ENCODE measurements around the gene LRRC1.

The LRRC1 gene

GRCh38 chr6:53851561-53851960 lies 56.8 kb downstream of the LRRC1 start:
- no peak for DNase-seq

DNA sequence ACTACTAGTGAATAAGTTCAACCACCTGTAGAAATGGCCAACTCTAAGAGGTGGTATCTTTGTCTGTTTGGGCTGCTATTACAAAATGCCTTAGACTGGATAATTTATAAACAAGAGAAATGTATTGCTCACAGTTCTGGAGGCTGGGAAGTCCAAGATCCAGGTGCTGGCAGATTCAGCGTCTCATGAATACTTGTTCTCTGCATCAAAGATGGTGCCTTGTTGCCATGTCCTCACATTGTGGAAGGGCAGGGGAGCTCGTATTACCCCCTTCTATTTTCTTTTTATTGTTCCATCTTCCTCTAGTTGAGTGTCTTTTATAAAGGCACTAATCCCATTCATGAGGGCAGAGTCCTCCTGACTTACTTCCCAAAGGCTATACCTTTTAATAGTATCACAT lies 58.0 kb downstream of the LRRC1 start:
- DNase-seq, result no peak

DNA sequence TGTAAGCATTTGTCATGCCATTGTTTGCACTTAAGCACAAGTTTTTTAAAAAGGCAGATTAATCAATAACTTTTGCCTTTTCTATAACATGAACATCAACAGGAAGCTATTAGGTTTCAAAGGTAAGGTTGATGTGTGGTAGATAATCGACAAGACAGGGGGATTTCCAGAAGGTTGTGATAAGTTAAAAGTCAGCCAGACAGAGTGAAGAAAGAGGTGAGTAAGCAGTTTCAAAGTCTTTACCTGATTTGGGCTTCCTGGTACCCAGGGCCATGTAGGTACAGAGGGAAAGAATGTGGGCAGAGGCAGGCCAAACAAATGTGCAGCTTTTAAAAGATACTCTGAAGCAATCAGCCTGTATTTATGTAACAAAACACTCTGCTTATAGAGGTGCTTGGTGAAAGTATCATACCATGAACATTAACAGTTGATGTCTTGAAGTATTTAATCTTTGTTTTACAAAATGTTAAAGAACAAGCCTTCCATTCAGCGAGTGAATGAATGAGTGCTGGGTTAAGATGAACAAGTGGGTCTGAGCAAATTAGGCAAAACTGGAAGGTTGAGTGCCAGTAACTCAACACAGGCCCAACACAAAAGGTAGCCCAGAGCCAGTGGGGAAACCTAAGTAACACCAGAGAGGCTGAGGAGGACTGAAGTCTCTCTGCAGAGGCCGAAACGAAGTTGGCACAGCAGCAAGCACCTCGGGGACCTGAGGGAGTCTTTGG lies 60.2 kb downstream of the LRRC1 start:
- DNase-seq, result no peak

DNA sequence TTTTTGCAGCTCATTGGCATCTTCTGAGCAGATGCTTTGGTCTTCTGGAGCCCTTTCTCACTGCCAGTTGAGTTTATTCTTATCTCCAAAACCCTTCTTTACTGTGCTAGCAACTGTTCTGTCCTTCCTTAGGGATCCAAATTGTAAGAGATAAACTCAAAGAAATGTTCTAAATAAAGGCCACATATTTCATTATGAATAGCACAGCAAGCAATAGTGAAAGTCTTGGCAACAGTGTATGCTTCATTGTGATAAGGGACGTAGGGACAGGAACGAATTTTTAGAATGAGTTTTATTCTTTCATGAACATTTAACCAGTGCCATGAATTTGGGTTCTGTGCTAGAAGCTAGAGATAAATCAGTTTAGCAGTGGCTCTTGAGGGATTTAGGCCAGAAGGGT lies 61.1 kb downstream of the LRRC1 start:
- DNase-seq, result no peak

GRCh38 chr6:53857318-53858094 lies 62.7 kb downstream of the LRRC1 start:
- DNase-seq, result no peak

GRCh38 chr6:53858196-53858595 lies 63.4 kb downstream of the LRRC1 start:
- no peak for DNase-seq

DNA sequence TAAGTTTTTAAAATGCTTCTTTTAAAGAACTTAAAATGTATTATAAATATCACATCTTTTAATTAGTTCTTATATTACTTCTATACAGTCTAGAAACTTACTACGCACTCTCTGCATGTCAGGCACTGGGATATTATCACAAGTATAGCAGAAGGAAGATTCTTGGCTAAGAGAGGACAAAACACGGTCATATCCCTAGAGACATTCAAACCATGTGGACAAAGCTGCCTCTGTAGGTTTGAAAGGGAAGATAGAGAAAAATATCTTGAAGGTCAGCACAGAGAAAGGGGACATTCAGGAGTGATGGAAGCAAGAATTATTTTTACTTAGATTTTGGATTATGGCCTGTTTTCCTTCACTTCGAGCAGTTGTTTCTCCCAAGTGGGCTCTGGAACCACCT lies 64.1 kb downstream of the LRRC1 start:
- no peak for DNase-seq

DNA sequence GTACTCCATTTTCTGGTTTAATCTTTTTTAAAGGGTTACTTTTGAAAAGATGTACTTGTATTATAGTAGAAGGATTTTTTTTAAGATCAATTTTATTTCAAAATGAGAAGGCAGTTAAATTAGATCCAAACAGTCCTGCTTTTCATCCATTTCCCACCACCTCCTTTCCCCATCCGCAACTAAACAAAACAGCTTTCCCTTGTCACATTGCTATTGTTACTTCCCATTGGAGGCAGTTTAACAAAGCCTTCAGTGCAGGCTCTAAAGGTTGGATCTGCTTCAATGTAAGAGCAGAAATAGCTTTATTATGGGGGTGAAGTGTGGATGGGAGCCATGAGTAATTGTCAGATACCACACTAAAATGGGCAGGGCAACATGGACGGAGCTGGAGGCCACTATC lies 65.7 kb downstream of the LRRC1 start:
- DNase-seq, result no peak

DNA sequence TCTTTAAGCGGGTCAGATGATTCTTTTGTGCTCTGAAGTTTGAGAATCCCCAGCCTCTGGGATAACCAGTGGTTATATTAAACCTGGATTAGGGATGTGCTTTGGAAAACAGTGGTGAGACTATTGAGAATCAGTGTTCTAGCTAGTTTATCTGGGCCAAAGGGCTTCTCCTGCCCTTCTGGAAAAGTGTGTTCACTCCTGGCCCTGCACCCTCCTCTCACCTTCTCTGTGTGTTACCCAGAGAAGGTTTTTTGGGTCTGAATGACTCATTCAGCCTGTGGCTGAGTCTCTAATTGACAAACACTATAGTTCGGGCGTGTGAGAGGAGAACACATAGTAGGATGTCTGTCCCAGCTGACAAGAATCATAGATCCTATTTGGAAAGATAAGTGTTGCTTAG lies 66.7 kb downstream of the LRRC1 start:
- DNase-seq, result no peak

DNA sequence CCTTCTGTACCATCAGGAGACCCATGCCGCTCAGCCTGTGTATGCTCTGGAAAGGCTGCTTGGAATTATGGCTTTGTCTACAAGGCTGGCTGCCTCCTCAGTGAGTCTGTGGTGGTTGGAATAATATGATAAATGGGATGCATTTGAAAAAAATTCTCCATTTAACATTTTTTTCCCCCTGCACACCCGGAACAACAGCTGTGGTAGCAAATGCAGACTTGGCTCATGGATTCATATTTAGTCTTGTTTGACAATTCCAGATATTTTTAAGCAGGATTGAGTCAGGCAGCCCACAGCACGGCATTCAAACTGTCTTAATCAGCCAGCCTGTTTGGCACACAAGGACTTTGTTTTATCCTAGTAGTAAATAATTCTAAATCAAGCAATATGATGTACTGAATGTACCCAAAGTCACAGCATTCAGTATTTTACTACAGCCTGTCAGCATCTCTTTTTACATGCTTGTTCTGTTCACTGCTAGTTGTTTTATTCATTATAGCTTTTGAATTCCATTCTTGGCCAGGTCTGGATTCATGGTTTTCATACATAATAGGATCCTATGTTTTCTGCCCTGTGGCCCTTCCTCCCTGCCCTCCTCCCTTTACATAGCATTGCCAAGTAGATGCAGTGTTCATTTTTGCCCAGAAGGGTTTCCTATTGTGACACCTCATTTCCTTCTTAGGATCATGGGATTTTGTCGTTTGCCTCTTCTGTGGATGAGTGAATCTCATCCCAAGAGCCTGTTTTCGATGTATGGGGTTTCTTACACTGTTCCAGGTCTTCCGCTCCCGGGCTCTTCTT lies 68.1 kb downstream of the LRRC1 start:
- DNase-seq, result no peak

DNA sequence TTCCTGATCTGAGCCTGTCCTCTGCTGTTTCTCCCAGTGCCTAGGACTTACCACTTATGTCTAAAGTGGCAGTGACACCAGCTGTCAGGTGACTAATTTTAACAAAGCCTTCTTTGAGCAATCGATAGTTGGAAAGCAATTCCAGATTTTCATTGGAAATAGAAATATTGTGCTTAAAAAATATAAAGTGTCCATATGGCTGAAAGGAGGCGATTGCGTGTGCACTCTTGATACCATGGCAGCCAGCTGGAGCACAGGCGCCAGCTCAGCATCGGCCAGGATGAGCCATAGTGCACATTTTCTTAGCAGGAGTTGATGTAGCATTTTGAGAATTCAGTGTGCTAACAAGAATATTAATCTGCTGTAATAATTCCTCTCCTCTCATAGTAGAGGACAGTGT lies 70.0 kb downstream of the LRRC1 start:
- DNase-seq, result no peak

DNA sequence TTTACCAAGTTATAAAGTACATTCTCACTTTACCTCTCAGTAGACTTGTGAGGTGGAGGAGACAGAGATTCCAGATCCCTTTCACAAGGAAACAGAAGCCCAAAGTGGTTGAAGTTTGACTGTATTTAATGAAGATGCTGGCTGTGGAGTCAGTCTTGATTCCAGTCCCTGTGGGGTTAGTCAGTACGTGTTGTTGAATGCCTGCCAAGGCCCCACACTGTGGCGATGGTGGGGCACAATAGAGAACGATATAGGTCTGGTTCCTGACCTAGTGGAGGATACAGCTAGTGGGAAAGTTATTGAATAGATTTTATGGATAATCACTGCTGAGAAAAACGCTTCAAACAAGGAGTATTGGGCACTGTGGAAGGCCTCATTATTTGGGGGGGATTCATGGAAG lies 71.4 kb downstream of the LRRC1 start:
- no peak for DNase-seq

DNA sequence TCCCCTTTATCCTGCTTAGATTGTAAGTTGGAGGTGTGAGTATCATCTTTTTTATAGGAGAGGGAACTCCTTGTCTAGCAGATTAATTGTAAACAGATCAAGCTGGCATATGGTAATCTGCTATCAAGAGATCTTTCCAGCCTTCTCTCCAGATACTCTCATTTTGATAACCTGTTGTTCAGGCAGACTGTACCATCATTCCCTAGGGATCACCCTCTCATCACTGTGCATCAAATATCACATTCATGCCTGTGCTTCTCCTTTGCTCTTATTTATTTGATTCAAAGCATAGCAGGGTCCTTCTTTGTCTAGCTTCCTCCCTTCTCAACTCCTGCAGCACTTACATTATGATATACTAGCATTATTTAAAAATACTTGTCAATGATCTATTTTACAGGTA lies 73.8 kb downstream of the LRRC1 start:
- no peak for DNase-seq

DNA sequence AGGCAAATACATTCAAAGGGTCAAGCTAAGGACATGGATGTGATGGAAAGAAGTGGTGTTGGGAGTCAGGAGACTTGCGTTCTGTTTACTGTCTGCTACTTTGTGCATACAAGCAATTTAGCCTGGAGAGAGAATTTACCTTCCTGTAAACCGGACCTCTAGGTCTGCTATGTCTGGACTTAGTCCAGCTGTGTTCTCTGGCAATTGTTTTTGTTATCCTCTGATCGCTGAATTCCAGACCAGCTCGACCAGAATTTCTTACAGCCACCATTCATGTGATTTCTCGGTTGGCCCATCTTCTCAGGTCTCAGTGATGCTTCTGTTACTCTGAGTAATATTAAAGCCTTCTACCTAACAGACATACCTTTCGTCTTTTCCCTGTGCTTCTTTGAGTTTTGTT lies 75.2 kb downstream of the LRRC1 start:
- DNase-seq, result no peak

GRCh38 chr6:53873922-53874321 lies 79.1 kb downstream of the LRRC1 start:
- no peak for DNase-seq

DNA sequence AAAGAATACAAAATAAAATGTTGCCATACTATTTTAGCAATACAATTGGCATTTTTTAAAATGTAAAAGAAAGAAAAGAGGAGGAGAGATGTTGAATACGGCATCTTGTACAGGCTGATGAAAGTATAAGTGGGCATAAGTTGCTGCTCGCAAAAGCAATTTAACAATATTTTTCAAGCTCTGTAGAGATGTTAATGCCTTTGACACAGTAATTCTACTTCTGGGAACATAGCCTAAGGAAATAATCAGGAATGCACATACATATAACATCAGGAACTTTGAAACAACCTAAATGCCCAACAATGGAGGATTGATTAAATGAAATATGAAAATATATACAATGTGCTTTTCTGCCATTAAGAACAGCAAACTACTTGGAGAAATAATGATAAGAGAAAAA lies 80.2 kb downstream of the LRRC1 start:
- DNase-seq, result no peak

DNA sequence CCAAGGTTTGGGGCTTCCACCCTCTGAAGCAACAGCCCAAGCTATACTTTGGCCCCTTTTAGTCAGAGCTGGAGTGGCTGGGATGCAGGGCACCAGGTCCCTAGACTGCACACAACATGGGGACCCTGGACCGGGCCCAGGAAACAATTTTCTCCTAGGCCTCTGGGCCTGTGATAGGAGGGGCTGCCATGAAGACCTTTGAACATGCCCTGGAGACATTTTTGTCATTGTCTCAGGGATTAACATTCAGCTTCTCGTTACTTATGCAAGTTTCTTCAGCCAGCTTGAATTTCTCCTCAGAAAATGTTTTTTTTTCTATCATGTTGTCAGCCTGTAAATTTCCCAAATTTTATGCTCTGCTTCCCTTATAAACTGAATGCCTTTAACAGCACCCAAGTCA lies 82.3 kb downstream of the LRRC1 start:
- DNase-seq, result no peak

- no peak for DNase-seq
Measured at GRCh38 chr6:53878808-53879207, 84.0 kb downstream of the LRRC1 start.

DNA sequence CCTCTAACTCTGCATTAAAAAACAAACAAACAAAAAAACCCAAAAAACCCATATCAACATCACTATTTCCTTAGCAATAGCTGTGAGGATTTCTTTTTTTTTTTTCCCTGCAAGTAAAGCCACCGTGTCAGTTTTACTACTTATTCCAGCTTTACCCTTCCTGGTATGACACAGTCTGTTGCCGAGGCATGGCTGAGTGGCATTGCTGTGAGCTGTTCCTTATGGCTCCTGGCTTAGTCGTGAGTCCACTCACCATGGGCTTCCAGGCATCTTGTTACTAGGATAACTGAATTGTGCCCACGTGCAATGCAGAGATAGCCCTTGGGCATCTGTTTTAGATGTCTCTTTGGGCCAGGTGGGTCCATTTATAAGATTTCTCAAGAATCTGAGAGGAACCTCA lies 84.8 kb downstream of the LRRC1 start:
- DNase-seq, result no peak

GRCh38 chr6:53887316-53887715 lies 92.5 kb downstream of the LRRC1 start:
- DNase-seq, result no peak

DNA sequence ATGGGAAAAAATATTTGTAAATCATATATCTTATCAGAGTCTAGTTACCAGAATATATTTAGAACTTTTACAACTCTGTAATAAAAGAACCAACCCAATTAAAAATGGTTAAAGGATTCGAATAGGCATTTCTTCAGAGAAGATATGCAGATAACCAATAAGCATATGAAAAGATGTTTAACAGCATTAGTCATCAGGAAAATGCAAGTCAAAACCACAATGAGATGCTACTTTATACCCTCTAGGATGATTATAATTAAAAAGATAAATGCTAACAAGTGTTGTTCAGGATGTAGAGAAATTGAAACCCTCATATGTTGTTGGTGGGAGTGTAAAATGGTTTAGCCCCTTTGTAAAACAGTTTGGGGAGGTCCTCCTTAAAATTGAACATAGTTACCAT lies 94.1 kb downstream of the LRRC1 start:
- DNase-seq, result no peak

GRCh38 chr6:53889365-53889764 lies 94.6 kb downstream of the LRRC1 start:
- no peak for DNase-seq

DNA sequence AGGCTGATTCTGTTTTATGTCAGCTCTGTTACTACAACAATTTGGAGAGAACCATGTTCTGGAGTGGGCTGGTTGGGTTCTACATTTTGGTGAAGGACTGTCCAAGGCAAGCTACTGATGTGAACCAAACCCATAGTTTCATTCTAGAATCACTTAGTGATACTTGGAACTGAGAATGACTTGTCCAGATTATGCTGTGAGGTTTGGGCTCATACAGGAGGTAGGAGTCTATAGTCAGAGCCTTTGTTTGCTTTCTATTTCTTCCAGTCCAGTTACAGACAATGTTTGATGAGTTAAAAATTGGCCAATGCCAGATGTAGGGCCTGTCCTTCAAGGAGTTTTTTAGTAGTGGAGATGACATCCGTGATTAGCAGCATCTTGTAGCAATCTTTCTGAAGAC lies 97.9 kb downstream of the LRRC1 start:
- no peak for DNase-seq

- no peak for DNase-seq
Measured at GRCh38 chr6:53894091-53894490, 99.3 kb downstream of the LRRC1 start.

All from cerebellar nuclear complex (tissue), 1 donor.